ENCODE results near the gene NDUFS2. TPM values are rescaled to one million over a fixed set of nuclear protein-coding genes. Genes with fewer than 3 reads are reported as not detected.

NDUFS2 gene
- total RNA-seq, 2 experiments from 2014 or later = 85.9 to 97.1 TPM

DNA sequence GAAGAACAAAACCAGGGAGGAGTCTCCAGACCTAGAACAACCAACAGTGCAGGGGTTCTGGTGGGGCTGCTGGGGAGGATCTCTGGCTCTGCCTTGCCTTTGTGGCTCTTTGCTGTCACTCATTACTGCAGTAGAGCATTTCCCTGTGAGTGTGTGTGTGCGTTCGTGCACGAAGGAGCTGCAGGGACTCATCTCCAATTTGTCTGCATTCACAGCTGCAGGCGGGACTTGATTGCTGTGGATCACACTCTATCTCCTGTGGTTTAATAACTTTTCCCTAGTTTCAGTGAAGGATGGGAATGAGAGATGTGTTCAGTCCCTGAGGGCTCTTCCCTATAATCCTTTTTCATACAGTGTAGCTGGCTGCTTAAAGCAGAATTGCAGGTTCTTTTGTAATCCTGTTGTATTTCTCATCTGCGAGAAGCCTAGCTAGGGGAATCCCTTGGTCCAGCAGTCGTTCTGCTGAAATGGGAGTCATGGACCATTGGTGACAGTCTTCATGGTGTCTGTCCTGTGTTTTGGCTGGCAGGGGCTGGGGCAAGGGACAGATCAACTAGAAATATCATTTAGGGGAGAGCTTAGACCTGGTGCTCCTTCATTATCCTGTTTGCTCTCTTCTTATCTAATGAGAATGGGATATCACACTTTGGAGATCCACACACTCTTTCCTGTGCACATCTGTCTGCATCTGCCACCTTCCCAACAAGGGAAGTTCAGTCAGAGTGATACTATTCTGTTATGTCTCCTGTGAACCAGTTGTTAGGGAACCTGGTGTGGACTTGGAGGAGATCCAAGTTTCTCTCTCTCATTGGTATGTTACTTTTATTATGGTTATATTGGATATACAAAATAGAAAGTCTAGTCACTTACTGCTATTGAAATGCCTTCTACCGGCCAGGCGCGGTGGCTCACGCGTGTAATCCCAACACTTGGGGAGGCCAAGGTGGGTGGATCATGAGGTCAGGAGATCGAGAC is 59.4 kb downstream of the NDUFS2 start:
- ChIA-PET POLR2A (interaction anchor here (0.7 to 1.1 kb wide), 2 partner anchors 29 to 36 kb away, joined by 3 read pairs; partner anchors contain the start of gene TOMM40L), CTCF (interaction anchor here (1.3 to 1.6 kb wide), 2 partner anchors 30 to 35 kb away, joined by 3 to 6 read pairs; no protein-coding TSS in a partner anchor)
- Mint-ChIP-seq H3K4me3 (no peak overlapping the region), H3K27ac (no peak overlapping the region), H3K9me3 (peaks cover 13% of the 10 kb centered on the region), H3K4me1 (ENCODE audit: low read depth) (peaks cover 8% of the 10 kb centered on the region), H3K36me3 (ENCODE audit: low read depth) (peaks cover 14% of the 10 kb centered on the region), H3K27me3 (peaks cover 48% of the 10 kb centered on the region)
- no peak for ATAC-seq
- DNase-seq = no peak
- TF ChIP-seq, protein P1, sequence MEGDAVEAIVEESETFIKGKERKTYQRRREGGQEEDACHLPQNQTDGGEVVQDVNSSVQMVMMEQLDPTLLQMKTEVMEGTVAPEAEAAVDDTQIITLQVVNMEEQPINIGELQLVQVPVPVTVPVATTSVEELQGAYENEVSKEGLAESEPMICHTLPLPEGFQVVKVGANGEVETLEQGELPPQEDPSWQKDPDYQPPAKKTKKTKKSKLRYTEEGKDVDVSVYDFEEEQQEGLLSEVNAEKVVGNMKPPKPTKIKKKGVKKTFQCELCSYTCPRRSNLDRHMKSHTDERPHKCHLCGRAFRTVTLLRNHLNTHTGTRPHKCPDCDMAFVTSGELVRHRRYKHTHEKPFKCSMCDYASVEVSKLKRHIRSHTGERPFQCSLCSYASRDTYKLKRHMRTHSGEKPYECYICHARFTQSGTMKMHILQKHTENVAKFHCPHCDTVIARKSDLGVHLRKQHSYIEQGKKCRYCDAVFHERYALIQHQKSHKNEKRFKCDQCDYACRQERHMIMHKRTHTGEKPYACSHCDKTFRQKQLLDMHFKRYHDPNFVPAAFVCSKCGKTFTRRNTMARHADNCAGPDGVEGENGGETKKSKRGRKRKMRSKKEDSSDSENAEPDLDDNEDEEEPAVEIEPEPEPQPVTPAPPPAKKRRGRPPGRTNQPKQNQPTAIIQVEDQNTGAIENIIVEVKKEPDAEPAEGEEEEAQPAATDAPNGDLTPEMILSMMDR (IDR thresholded peaks at IDR 0.05) = no peak
- intact Hi-C loops (cut with micrococcal nuclease) = no loop called here

Small RNA genes within 50 kb of the gene (microRNA-seq; reads per million reads assigned to microRNA genes)
- 1.8 reads per million for gene MIR5187 (ENCODE audit: borderline microRNAs expressed, borderline replicate concordance)

Other genes with a start within 250 kb of the NDUFS2 start
- gene ITLN2, start 247.6 kb upstream of the NDUFS2 start, total RNA-seq = not detected
- gene F11R, start 181.2 kb upstream of the NDUFS2 start, total RNA-seq = 10 to 100 TPM; 19.0 to 20.9 TPM
- 10 to 100 TPM; 70.8 to 78.7 TPM for gene TSTD1, start 163.4 kb upstream of the NDUFS2 start, total RNA-seq
- 10 to 100 TPM; 50.0 to 52.1 TPM for gene USF1, start 156.4 kb upstream of the NDUFS2 start, total RNA-seq
- gene ARHGAP30, start 132.5 kb upstream of the NDUFS2 start, total RNA-seq = 100 to 1,000 TPM; 174 to 175 TPM
- not detected for gene NECTIN4, start 112.8 kb upstream of the NDUFS2 start, total RNA-seq
- gene KLHDC9, start 104.0 kb upstream of the NDUFS2 start, total RNA-seq = under 1 TPM in 1 of 2 experiments, not detected in 1; 0.43 TPM
- 100 to 1,000 TPM; 137 to 144 TPM for gene PFDN2, start 84.3 kb upstream of the NDUFS2 start, total RNA-seq
- 10 to 100 TPM; 38.5 to 40.0 TPM for gene NIT1, start 84.3 kb upstream of the NDUFS2 start, total RNA-seq
- gene DEDD, start 69.7 kb upstream of the NDUFS2 start, total RNA-seq = 10 to 100 TPM; 30.4 to 37.0 TPM
- 10 to 100 TPM; 81.2 to 84.1 TPM for gene UFC1, start 48.4 kb upstream of the NDUFS2 start, total RNA-seq
- gene USP21, start 42.9 kb upstream of the NDUFS2 start, total RNA-seq = 10 to 100 TPM; 24.4 to 26.7 TPM
- 10 to 100 TPM; 24.4 to 24.9 TPM for gene PPOX, start 35.9 kb upstream of the NDUFS2 start, total RNA-seq
- 10 to 100 TPM; 39.9 to 40.8 TPM for gene B4GALT3, start 24.9 kb upstream of the NDUFS2 start, total RNA-seq
- 1 to 10 TPM; 1.1 to 1.8 TPM for gene ADAMTS4, start 3.3 kb upstream of the NDUFS2 start, total RNA-seq
- under 1 TPM; 0.60 to 0.81 TPM for gene FCER1G, start 12.9 kb downstream of the NDUFS2 start, total RNA-seq
- not detected for gene APOA2, start 21.3 kb downstream of the NDUFS2 start, total RNA-seq
- gene TOMM40L, start 23.7 kb downstream of the NDUFS2 start, total RNA-seq = 10 to 100 TPM; 11.6 to 12.1 TPM
- gene NR1I3, start 35.8 kb downstream of the NDUFS2 start, total RNA-seq = not detected
- gene PCP4L1, start 56.4 kb downstream of the NDUFS2 start, total RNA-seq = under 1 TPM in 1 of 2 experiments, not detected in 1; 0.18 TPM
- 1 to 10 TPM; 2.8 to 3.3 TPM for gene MPZ, start 107.6 kb downstream of the NDUFS2 start, total RNA-seq
- gene SDHC, start 112.0 kb downstream of the NDUFS2 start, total RNA-seq = 100 to 1,000 TPM; 160 to 175 TPM
- not detected for gene CFAP126, start 165.5 kb downstream of the NDUFS2 start, total RNA-seq

All from activated CD8-positive, alpha-beta T cell treated with anti-CD3 and anti-CD28 coated beads for 36 hours (primary cell).